NCI-H526 treated with DMSO at 0.1 percent for 48 hours (cell line): ENCODE measurements around the gene TOP2B.

ENCODE experiments used
- DNase-seq: peaks from one replicate; lab custom pipeline; 2025; lab: John Stamatoyannopoulos, UW

Gene TOP2B

DNA sequence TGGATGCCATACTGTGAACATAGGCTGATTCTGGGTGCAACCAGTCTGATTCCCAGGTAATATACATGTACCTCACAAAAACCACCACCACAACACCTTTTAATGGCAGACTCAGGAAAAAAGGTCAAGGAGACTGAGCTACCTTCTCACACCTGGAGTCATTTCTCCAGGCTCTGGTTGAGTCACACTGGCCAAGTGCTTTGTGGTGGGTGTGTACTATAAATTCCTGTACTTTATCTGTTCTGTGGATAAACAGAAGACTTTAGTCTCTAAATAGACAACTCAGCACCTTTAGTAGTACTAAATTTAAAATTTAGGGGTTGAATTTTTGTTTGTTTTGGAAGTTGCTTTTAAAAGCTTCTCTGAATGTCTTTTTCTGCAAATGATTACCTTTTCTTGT is 46.7 kb downstream of the TOP2B start:
- DNase-seq, result no peak

DNA sequence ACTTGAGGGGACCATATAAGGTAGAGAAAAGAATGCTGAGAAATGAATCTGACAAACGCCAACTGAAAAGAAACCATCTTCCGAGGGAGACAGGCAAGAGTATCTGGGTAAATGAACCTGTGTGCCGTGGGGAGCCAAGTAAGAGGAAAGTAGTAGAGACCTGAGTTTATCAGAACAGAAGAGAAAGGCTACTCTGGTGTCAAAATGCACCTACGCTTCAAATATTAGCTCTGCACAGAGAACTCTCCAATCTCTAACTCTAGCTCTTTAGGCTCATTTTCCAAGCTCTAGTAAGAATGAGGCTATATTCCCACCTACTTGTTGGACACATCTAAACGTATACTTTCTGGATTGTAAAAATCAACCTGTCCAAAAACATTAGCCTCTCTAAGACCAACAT is 53.5 kb downstream of the TOP2B start:
- no peak for DNase-seq

DNA sequence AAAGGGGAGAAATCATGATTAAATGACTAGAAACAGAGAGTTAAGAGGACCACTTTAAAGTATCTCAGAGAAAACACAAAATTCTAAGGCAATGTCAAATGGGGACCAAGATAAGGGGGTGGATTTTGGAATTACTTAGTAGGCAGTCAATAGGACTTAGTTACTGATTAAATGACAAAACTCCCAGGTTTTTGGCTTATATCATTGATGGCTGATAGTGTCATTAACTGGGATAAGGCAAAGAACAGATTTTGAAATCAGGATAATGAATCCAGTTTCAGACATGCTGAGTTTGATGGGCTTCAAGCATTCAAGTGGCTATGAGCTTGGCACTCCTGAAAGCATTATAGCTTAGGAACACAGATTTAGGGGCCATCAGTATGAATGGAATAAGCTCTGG is 53.9 kb downstream of the TOP2B start:
- no peak for DNase-seq

DNA sequence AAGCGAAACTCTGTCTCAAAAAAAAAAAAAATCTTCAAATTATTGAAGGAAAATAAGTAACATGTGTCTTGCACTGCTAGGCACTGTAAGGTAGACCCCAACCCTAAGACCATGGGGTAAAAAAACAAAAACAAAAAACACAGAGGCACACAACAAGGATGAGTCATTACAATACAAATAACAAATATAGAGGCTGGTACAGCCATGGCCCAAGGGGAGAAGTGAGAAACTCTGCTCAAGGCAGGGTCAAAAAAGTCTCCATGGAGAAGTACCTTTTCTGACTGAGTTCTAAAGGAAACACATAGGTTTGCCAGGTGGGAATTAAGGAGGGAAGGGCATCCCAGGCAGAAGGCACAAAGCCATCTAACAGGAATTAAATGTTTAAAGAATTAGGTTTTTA is 54.5 kb downstream of the TOP2B start:
- DNase-seq, result no peak

DNA sequence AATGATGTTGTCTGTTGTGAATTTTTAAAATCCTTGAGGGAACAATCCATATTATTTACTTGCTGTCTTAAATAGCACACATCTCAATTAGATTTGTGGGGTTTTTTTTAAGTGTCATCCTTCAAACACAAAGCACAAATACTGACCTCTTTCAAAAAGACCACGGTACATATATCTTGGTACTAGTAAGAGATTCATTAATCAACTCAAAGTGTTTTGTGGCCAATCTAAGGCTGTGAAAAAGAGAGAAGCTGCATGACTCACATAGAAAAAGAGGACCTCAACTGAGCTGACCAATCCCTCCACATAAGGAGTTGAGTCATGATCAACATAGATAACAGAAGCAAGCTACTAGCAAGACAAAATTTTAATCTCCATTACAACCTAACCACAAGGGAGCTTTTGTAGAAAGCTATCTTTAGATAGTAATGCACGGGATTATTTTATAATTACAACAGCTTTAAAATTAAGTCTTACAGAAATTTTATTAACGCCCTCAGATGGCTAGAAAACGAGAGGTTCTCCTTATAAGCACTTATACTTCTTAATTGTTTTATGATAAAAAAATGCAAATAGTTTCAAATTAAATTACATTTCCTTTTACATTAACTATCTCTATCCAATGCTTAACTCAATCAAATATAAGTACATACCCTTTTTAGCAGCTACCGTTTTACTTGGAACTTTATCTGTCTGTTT is 60.5 kb downstream of the TOP2B start:
- no peak for DNase-seq

DNA sequence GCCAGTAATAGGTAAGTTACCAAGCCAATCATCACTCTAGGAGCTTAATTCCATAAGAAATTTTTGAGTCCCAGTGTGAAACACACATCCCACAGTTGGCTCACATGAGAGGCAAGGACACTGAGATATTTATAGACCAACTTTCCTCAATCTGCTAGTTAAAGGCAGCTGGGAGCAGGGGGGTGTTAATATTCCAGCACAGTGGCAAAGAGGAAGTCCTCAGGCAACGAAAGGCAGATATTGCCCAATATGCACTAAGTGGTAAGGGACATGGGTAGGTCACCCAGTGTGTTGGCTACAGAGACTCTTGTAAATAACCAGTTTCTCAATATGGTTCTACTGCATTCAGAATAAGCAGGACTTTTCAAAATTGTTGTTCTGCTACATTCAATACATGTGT is 61.0 kb downstream of the TOP2B start:
- DNase-seq, result no peak

DNA sequence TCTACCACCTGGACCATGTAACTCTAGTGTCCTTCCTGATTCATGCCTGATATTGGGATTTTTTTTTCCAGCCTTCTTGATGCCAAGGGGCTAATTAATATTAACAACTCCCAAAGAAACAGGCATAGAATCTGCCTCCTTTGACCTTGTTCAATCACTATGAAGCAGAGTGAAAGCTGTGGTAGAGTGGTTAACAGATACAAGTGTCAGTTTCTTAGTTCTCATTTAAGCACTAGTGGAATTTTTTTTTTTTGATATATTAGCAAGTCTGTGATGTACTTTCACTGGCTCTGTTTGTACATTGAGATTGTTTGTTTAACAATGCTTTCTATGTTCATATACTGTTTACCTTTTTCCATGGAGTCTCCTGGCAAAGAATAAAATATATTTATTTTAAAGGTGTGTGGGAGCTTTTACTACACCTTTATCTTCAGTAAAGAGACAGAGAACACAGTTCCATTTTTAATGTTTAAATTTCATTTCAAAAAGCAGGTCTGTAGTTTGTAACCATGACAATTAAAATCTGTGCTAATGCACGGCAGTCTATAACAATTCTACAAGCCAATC is 67.1 kb downstream of the TOP2B start:
- DNase-seq, result no peak

DNA sequence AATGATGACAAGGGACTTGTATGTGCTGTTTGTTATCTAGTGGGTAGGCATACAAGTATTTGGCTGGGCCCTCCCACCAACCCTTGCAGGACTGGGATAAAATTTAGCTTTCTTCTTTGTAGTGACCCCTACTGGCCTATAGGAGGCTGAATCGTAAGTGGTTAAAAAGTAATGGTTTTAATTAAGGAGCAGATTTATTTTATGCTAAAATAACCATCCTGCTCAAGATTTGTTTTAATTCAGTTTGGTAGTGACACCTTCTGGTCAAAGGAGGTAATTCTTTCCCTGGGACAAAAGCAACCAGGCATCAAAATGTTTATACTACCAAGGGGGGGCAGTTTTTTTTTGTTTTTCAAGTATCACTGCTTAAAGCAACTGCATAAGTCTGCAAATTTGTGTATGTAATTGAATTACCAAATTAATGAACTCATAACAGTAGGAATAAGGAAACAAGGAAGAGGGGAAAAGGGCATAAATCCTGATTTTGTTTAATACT is 70.7 kb downstream of the TOP2B start:
- no peak for DNase-seq

DNA sequence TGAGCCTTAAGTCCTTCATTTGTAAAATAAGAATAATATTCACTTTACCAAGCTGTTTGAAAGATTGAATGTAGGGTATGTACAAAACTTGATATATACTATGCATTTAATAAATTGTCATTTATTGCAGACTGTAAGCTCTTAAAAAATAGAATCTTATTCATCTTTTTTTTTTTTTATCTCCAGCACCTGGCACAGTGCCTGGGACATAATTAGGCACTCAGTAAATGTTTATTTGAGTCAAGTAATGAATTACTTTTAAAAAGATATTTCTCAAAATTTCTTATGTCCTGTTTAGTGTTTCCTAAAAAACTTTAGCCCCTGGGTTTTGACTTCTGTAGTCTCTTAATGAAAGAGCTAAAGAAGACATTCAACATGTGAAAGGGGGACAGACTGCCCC is 71.7 kb downstream of the TOP2B start:
- DNase-seq, result no peak

DNA sequence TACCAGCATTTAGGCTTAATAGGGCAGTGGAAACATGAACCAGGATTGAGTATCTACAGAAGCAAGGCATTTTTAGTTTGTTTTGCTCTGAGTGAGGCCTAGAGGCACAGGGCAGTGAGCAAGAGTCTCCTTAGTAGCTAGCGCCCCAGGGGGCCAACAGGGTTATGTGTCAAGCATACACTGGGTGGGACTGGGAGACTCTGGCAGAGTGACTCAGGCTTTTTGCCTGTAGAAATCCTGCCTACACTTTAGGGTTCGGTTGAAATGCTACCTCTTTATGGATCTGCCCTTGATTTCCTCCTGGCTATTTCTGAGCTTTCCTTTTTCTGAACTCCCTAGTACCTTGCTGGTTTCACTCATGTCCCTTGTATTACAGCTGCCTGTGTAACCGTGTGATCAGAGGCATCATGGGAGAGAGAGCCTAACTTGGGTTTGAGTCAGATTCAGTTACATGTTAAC is 72.2 kb downstream of the TOP2B start:
- DNase-seq, result no peak

DNA sequence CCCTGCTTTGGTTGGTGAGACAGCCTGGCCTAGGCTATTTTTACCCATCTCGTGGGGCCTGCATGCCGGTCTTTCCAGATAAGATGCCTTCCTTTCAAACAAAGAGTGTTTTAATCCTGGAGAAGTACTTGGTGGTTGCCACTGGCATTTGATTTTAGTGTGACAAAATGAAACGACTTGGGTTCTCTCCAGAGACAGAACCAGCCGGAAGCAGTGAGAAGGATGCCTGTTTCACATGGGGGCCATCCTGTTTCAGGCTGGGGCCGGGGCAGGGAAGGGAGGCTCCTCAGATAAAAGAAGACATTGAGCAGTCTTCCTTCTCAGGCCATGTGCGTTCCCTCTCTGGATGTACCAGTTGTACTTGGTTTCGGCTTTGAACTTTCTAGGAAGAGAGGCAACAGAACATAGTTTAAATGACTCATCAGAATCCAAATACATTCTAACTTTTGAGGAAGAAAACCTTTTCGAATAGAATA is 74.9 kb downstream of the TOP2B start:
- DNase-seq, result no peak

DNA sequence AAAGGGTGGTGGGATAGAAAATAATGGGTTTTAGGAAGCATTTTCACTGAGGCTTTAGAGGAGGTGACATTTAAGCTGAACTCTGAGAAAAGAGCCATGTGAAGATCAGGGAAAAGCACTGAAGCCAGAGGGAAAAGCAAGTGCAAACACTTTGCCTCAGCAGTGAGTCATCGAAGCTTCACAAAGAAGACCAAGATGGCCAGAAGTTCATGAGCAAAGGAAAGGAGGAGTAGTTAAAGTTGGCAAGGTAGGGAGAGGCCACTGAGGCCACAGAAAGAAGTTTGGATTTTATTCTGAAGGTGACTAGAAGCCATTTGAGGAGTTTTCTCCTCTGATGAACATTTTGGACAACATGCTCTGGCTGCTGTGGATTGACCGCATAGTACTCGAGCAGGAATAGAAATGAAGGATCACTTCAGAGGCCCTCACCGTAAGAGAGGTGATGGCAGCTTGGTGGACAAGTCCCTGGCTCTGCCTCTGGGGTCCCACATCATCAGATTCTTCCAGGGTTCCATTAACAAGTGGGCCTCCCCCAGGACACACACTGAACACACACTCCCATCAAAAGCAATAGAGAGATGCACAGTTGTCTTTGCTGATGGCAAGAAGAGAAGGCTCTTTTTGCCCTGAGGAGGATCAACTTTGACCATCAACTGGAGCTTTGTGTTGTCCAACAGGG is 75.5 kb downstream of the TOP2B start:
- no peak for DNase-seq

DNA sequence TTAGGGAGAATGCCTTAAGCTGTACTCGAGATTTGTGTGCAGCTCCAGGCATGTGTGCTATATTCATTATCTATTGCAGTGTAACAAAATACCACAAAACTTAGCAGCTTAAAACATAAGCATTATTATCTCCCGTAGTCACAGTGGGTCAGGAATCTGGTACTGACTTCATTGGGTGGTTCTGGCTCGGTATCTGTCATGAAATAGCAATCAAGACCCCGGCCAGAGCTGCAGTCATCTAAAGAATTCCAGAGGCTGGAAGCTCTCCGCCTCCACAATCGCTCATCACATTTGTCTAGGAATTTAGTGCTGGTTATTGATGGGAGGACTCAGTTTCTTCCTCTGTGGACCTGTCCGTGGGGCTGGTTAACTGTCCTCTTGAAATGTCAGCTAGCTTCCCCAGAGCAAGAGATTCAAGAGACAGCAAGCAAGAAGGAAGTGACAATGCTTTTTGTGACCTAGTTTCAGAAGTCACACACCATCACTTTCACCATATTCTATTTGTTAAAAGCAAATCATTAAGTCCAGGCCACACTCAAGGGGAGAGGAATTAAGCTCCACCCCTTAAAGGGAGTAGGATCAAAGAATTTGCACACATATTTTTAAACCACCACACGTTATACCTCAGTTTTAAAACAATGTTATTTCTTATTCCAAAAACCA is 76.1 kb downstream of the TOP2B start:
- DNase-seq, result no peak

DNA sequence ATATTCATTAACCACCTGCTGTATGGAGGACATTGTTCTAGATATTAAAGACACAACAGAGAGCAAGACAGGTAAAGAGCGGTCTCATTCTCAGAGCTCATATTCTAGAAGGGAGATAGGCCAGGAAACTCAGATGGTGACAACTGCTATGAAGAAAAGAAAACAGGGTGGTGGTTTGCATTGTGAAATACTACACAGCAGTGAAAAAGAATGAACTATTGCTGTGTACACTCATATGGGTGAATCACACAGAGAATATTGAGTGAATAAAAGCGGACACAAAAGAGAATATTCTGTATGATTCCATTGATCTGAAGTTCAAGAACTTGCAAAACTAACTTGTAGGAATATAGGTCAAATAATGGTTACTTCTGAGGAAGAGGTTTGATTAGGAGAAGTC is 76.7 kb downstream of the TOP2B start:
- no peak for DNase-seq

DNA sequence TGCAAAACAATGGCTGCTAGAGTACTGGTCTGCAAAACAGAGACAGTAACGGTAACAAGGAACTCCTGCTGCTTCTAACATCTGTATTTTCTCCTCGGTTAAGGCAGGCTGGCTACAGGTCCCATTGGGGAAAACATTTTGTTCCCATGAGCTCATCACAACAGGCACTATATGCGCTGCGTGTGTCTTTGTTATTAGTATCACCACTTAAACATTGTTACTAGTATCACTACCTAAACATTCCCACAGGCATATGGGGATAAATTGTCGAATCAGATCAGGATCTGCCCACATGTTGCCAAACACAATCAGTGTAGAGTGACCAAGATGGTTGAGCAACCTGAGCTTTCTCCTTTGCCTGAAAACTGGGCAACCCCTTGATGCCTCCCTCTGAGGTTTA is 77.2 kb downstream of the TOP2B start:
- DNase-seq, result no peak

DNA sequence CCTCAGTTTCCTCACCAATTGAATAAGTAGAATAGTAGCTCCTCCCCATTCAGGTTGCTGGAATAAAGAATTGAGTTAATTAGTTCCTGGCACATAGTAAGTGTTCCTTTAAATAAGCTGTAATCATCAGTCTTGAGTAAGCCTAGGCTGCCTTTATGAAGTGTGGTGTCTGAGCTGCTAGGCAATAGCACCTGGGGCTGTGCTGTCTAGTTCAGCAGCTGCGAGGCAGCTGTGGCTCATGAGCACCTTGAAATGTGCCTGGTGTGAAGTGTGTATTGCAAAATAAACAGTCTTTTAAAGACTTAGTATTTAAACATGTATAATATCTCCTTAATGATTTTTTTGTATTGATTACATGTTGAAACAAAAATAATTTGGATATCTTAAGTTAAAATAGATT is 77.6 kb downstream of the TOP2B start:
- no peak for DNase-seq

DNA sequence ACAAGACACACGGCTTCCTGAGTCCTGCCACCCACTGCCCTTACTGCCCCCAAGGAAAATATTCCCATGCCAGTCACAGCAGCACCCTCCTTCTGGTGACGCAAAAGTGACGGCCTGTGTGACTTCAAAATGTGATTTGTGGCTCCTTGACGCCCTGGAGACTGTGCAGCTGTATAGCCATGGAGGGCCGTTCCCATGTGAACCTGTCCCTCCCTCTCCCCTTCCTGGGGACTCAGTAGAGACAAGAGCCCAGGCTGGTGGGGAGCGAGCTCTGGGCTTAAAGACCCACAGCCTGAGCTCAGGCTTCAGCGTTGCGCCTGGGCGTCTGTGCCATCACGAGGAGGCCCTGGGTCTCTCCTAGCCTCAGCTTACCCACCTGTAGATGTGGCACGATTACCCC is 78.2 kb downstream of the TOP2B start:
- no peak for DNase-seq

DNA sequence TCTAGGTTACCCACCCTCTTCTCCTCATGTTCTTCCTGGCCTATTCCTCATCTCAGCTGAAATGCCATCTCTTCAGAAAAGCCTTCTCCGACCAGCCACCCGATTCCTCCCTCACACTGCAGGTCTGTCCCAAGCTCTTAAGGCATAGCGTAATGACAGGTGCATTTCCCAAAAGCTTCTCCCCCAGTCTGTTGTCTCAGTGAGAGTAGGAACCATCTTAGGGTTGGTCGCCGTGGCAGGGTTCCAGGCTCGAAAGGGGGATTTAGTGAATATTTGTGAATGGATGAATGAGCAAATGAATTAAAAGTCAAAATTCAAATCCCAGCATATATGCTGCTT is 78.6 kb downstream of the TOP2B start:
- no peak for DNase-seq

DNA sequence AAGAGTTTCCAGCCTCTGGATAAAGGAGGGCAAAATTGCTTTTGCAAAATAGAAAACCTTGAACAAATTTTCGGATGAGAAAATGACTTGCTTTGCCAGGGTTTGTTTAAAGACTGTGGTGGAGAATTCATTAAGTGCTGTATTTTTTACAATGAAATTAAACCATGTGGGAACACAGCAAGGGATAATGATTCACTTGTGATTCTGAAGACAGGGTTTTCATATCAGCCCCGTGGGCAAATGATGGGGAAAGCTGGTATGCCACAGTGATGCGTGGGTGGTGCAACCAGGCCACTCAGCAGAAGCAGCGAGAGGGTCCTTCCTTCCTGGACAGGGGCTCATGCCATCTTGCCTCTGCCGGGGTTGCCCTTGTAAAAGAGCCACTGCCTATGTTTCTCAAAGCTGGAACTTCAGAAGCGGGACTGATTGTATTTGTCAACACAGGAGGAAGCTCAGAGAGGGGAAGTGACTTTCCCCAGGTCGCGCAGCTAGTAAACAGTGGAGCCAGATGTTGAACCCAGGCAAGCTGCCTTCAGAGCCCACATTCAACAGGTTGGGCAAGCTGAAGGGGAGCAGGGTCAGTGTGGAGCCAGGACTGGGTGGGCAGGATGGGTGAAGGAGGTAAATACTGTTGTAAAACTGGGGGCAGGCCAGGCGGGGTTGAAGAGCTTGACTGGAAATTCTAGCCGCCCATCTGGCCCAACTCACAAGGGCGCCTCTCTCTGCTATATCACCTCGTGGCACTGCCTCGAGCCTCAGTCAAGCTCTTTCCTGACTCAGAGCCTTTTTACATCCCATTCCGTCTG is 79.1 kb downstream of the TOP2B start:
- no peak for DNase-seq

DNA sequence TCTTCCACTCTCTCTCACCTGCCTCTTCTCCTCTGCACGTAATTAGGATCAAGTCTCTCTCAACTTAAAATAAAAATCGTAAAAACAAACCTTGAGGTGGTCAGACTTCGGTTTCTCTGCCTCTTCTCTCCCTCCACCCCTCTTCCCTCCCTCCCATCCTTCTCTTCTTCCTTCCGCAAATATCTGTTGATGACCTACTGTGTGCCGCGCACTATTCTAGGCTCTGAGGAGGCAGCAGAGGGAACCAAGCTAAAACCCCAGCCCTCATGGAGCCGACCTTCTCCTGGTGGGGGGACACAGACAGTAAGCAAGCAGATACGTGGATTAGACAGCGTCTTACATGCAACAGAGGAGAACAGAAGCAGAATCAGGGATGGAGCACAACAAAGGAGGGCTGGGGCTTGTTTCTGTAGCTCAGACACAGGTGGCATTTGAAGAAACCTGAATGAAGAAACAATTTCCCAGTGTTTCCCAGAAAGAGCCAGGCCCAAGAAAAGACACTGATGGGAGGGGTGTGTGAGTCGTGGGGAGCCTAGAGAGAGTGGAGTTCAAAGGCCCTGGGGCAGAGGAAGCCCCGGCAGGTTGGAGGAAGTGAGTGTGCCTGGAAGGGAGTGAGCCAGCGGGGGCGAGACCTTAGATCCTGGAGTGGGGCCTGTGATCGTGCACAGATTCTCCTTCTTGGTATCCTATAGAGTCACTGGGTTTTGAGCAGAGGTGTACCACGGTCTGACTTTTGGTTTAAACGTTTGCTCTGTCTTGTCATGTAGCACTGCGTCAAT is 80.5 kb downstream of the TOP2B start:
- DNase-seq, result no peak

DNA sequence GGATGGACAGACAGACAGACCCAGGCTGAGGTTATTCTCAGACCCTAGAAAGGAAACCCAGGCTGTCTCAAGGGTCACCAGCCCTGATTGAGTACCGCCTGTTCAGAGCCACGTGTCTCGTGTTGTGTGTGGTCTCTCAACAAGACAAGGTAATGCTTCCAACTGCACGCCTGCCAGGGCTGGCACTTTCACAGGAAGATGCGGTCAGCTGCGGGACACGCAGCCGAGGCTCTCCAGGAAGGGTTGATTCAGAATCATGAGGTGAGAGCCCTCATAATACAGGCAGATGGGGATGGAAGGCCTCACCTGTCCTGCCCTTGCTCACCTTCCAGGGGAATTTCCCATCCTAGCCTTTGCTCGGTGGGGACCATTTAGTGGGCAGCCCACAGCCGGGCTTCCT is 81.4 kb downstream of the TOP2B start:
- DNase-seq, result no peak
